GM19328 (cell line): ENCODE results near the gene NDUFA11.

Experiments
- ATAC-seq: cut with Tn5 transposase; IDR thresholded peaks from one replicate; pipeline ENCODE4 v1.9.1; 2021; ENCODE audit warnings: mild to moderate bottlenecking, moderate library complexity; ENCODE audit not compliant: unreplicated experiment

The NDUFA11 gene

GRCh38 chr19:5932609-5933262 lies 29.1 kb upstream of the NDUFA11 start:
- ATAC-seq = no peak

DNA sequence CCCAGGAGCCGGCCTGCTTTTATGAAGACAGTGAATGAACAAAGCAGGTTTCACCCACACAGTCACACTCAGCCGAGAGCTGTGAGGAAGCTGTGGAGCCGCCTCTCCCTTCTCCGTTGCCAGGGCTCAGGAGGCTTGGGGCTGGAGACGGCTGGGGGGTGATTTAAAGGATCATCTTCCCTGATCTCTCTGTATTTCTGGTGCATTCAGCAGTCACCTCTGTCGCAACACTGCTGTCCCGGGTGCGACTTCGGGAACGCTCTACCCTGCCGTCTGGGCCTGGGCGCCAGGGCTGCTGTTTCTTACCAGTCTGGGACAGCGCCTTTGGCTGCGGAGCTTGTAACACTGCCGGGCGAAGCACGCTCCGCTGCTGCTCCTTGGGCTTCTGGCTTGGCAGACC lies 28.6 kb upstream of the NDUFA11 start:
- ATAC-seq = no peak

- ATAC-seq = no peak
Observed at GRCh38 chr19:5931251-5931650, 27.7 kb upstream of the NDUFA11 start.

DNA sequence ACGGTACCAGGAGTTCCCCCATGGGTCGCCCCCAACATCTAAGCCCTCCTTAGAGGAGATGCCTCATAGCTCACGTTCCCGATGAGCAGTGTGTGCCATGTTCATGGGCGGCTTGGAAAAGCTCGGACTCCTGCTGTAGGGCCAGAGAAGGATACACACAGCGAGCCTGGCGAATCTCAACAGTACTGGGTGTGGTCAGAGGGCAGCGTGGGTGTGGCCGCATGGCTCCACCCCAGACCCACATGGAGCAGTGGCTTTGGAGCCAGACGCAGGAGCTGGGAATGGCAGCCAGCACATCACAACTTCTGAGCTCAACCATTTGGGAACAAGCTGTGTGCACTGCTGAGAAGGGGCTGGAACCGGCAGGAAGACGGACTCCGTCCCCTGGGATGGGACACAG lies 26.0 kb upstream of the NDUFA11 start:
- no peak for ATAC-seq

GRCh38 chr19:5929179-5929578 lies 25.6 kb upstream of the NDUFA11 start:
- no peak for ATAC-seq

DNA sequence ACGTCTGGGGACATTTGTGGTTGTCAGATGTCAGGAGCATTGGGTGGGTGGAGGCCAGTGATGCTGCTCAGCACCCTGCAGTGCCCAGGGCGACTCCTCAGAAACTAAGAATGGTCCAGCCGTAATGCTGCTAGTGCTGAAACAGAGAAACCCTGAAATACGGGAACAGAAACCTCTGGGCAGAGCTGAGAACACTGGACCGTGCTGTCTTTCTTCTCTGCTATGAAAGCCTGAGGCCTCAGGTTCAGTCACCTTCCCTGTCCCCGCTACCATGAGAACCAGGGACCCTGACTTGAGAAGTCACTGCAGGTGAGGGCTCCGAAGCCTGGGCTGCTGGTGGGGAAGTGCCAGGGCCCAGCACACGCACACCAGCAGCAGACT lies 23.8 kb upstream of the NDUFA11 start:
- ATAC-seq = no peak

DNA sequence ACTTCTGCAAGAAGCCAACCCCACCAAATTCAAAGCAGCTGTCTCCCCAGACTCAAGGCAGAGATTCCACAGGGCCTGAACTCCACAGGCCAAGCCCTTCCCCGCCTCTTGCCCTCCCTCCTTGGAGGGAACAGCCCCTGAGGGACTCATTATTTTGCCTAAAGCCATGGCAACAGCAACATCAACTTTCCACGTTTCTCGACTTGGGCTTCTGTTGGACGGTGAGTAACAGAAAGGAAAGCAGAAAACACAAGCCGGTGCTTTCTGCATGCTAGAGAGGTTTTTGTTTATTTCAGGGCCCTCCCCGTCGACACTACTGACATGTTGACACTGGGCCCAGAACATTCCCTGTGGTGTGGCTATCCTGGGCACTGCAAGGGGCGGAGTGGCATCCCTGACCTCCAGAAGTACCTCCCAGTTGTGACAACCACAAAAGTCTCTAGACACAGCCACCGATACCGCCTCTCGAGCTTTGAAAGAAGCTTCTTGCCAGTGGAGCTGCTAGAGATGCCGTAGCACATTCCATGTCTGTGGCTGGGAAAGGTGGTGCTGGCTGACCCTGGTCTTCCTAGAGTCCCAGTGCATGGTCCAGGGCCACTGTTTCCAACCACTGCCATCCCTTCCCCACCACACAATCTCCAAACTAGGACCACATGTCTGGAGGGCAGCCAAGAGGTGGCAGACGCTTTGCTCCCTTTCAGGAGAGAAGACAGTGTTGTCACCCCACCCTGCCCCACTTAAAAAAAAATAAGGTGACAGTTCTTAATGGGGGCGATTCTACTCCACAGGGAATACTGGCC lies 23.3 kb upstream of the NDUFA11 start:
- ATAC-seq = no peak

- ATAC-seq = no peak
Observed at GRCh38 chr19:5925830-5926427, 22.3 kb upstream of the NDUFA11 start.

DNA sequence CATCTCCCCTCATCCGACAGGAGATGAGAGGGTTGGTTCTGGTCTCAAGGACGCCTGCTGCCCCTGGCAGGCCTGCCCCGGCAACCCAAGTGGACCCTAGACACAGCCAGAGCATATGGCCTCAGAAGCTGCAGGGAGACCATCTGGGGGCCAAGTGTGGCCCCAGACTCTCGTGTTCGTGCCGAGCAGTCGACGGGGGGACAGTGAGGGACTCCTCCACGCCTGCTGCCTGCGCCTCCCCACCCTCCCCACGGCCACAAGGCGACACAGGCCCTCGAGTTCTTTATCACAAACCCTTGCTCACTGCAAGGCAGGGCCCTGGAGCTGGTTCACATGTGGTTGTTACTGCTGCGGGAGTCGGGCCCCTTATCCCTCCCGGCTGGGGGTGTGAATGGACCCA lies 19.8 kb upstream of the NDUFA11 start:
- no peak for ATAC-seq

DNA sequence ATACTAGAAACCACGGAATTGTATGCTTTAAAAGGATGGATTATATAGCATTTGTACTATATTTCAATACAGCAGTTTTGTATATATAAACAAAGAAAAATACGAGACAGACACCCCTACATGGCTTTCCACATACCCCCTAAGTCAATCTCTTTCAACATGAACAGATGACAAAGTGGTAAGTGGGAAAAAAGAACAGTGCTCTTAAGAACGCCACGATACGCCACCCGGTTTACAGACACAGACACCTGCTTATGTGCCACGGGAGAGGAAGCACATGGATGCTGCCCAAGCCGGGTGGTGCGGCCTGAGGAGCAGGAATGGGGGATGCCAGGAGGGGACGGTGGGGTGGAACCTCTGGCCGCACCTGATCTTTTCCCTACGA lies 18.6 kb upstream of the NDUFA11 start:
- ATAC-seq = no peak

GRCh38 chr19:5921516-5922160 lies 18.0 kb upstream of the NDUFA11 start:
- no peak for ATAC-seq

GRCh38 chr19:5918463-5919079 lies 15.0 kb upstream of the NDUFA11 start:
- ATAC-seq = no peak

DNA sequence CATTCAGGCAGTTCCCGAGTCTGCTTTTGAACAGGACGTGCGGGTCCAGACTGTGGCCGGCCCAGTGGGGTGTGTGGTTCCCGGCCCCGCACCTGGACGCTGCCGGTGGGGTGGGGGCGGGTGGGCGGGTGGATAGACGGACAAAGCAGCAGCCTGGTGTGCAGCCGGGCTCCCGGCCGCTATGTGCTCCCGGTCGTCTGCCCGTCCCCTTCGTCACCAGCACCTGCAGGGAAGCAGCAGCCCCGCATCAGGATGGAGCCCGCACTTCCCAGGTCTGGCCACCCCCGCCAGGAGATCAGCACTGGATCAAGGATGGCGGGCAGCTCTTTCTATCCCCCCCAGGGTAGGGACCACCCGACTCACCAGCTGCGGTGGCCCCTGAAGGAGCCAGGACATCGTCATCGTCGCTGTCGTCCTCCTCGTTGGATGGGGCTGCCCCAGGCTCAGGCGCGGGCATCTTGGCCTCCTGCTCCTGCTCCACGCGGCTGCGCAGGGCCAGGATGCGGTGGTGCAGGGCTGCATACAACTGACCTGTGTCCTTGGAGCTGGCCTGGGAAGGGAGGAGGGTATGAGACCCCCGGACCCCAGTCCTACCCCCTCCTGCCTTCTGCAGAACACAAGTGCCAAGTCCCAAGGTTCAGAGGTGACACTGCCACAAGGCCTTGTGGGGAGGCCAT lies 14.0 kb upstream of the NDUFA11 start:
- no peak for ATAC-seq

DNA sequence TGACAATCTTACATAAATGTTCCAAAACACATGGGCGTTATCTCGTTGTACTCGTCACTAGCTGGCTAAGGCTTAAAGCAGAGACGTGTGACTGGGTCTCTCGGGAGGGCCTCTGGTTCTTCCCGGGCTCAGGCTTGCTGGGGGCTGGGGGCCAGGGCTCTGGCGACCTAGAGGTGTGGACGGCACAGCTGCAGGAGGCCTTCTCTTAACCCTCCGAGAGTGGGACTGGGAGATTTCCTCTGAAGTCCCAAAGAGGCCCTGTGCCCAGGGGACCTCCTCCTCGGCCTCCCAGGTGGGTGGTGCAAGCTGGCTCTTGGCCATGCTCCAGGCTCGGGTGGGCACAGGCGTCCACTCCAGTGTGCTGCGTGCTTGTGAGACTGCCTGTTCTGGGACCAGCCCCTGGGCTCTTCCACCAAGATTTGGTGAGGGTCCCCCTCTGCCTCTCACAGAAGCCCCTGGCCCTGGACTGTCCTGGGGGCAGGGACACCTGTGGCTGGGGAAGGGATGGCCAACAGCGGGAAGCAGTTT lies 12.7 kb upstream of the NDUFA11 start:
- ATAC-seq = no peak

GRCh38 chr19:5915782-5916165 lies 12.2 kb upstream of the NDUFA11 start:
- no peak for ATAC-seq

DNA sequence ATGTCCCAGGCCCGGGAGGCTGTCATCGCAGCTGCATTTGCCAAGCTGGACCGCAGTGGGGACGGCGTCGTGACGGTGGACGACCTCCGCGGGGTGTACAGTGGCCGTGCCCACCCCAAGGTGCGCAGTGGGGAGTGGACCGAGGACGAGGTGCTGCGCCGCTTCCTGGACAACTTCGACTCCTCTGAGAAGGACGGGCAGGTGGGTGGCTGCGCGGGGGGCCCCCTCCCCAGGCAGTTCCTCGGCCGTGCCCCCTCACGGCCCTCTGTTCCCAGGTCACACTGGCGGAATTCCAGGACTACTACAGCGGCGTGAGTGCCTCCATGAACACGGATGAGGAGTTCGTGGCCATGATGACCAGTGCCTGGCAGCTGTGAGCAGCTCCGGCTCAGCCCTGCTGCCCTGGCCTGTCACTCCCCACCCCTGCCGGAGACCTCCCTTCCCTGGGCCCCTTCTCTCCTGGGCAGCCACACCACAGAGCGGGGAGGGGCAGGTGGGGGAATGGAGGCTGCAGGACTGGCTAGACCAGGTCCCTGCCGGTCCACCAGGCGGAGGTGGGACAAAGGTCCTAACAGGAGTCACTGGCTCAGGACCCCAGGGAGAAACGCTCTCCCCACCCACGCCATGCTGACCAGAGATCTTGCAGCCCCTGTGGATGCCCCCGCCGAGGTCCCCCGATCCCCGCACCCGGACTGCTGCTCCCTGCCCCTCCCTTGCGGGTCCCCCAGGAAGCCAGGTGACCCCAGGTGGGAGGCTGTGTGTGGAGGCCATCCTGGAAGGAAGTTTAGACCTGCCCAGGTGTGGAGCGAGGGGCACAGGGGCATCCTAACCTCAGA lies 11.6 kb upstream of the NDUFA11 start:
- no peak for ATAC-seq

DNA sequence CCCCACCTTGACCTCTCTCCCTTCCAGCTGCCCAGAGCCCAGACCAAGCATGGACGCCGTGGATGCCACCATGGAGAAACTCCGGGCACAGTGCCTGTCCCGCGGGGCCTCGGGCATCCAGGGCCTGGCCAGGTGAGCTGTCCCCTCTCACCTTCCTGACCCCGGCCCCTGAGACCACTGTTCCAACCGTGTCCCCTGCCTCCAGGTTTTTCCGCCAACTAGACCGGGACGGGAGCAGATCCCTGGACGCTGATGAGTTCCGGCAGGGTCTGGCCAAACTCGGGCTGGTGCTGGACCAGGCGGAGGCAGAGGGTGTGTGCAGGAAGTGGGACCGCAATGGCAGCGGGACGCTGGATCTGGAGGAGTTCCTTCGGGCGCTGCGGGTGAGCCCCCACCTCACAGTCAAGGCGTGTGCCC lies 10.8 kb upstream of the NDUFA11 start:
- ATAC-seq = no peak

DNA sequence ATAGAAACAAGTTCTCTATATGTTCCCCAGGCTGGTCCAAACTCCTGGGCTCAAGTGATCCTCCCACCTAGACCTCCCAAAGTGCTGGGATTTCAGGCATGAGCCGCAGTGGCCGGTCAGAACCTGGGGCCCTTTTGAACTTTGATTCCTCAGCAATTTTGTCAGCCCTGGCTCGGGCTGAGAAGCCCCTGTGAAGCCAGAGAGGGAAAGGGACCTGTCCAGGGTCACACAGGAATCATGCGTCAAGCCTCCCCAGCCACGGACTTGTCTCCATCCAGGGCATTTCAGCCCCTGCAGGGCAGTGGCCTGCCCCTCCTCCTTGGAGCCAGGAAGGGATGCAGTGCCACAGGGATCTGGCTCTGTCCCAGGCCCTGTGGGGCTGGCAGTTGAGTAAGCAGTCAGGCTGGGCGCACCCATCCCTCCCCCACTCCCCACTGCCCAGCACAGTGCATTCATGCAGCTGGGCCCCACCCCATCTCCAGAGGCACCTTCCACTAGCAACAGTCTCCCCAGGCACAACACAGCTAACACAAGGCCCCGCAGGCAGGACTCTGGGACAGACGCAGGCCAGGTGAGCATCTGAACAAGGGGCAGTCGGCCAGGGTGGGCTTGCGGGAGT lies 10.3 kb upstream of the NDUFA11 start, which contains the start of gene CAPS:
Gene CAPS (plus strand): TSS at position 516 of the 619 bp plus-strand sequence. CDS start 153 bp downstream, outside the sequence.
- no peak for ATAC-seq

GRCh38 chr19:5911366-5911765 lies 7.8 kb upstream of the NDUFA11 start:
- ATAC-seq = no peak
